Astrocyte (in vitro differentiated cells and primary cell): ENCODE measurements around the gene LRRC73. TPM values are rescaled to one million over a fixed set of nuclear protein-coding genes. Genes with fewer than 3 reads are reported as not detected.
A peak's percentile ranks its signal among the peaks of the same experiment; 100 is the strongest.

ENCODE experiments used
- DNase-seq: peaks from one replicate; pipeline ENCODE4 v3.0.0-alpha.2; 2010; ENCODE audit warnings: low read depth
- FAIRE-seq: peaks from 2 replicates; lab custom pipeline; 2011; peaks lifted over from hg19 to GRCh38; lab: Jason Lieb, UNC
- H2AFZ ChIP-seq: 2 replicates; pipeline ENCODE4 v1.6.0; 2012; ENCODE audit warnings: low read depth, low read length, inconsistent platforms
- H3K27ac ChIP-seq: 2 replicates; pipeline ENCODE4 v1.5.1; 2011; ENCODE audit warnings: low read depth, low read length, inconsistent platforms
- H3K27me3 ChIP-seq: 2 replicates; pipeline ENCODE4 v1.6.0; 2011; ENCODE audit warnings: low read length, inconsistent platforms; ENCODE audit not compliant: insufficient read depth
- H3K36me3 ChIP-seq: 2 replicates; pipeline ENCODE4 v1.5.1; 2011; ENCODE audit warnings: low read length, inconsistent platforms; ENCODE audit not compliant: insufficient read depth
- H3K4me1 ChIP-seq: 2 replicates; pipeline ENCODE4 v1.5.1; 2011; ENCODE audit warnings: low read length, inconsistent platforms; ENCODE audit not compliant: insufficient read depth
- H3K4me2 ChIP-seq: 2 replicates; pipeline ENCODE4 v1.6.0; 2012; ENCODE audit warnings: low read length, inconsistent platforms
- H3K4me3 ChIP-seq: 2 replicates; pipeline ENCODE4 v1.5.1; 2011; ENCODE audit warnings: low read depth, mild to moderate bottlenecking, low read length, inconsistent platforms; ENCODE audit not compliant: insufficient read depth
- H3K79me2 ChIP-seq: 2 replicates; pipeline ENCODE4 v1.6.0; 2012; ENCODE audit warnings: mild to moderate bottlenecking, low read length, inconsistent platforms; ENCODE audit not compliant: insufficient read depth
- H3K9ac ChIP-seq: 2 replicates; pipeline ENCODE4 v1.6.0; 2012; ENCODE audit warnings: mild to moderate bottlenecking, low read length, inconsistent platforms
- H3K9me3 ChIP-seq: 2 replicates; pipeline ENCODE4 v1.5.1; 2012; ENCODE audit warnings: low read depth, mild to moderate bottlenecking, low read length, inconsistent platforms; ENCODE audit not compliant: insufficient read depth
- H4K20me1 ChIP-seq: 2 replicates; pipeline ENCODE4 v1.6.0; 2012; ENCODE audit warnings: low read length, inconsistent platforms; ENCODE audit not compliant: insufficient read depth
- H3K27ac Mint-ChIP-seq: one replicate; pipeline ENCODE4 v1.8.0; 2021; ENCODE audit warnings: mild to moderate bottlenecking, mixed read lengths; ENCODE audit not compliant: unreplicated experiment
- H3K27me3 Mint-ChIP-seq: one replicate; pipeline ENCODE4 v1.8.0; 2021; ENCODE audit warnings: low read depth, mixed read lengths; ENCODE audit not compliant: unreplicated experiment
- H3K36me3 Mint-ChIP-seq: one replicate; pipeline ENCODE4 v1.8.0; 2021; ENCODE audit warnings: low read depth, mixed read lengths; ENCODE audit not compliant: unreplicated experiment
- H3K4me1 Mint-ChIP-seq: one replicate; pipeline ENCODE4 v1.8.0; 2021; ENCODE audit warnings: low read depth, mixed read lengths; ENCODE audit not compliant: unreplicated experiment
- H3K4me3 Mint-ChIP-seq: one replicate; pipeline ENCODE4 v1.8.0; 2021; ENCODE audit warnings: mild to moderate bottlenecking, moderate library complexity, mixed read lengths; ENCODE audit not compliant: unreplicated experiment
- H3K9me3 Mint-ChIP-seq: one replicate; pipeline ENCODE4 v1.8.0; 2021; ENCODE audit warnings: mild to moderate bottlenecking, mixed read lengths; ENCODE audit not compliant: unreplicated experiment
- EZH2 ChIP-seq: IDR thresholded peaks from 2 replicates; pipeline ENCODE4 v1.6.1; 2012; ENCODE audit warnings: mild to moderate bottlenecking, low read length, inconsistent platforms; ENCODE audit not compliant: insufficient read depth
- total RNA-seq: library from RNA; stranded (reverse); gene quantifications from 2 replicates; pipeline ENCODE4 v1.2.1, GENCODE V29; 2021
- TF ChIP-seq, protein P1 (sequence below): IDR thresholded peaks from 2 replicates; pipeline ENCODE4 v1.5.1; 2011; ENCODE audit warnings: low read depth, mild to moderate bottlenecking, inconsistent platforms, low read length, moderate library complexity; ENCODE audit not compliant: insufficient read depth

The LRRC73 gene
- total RNA-seq, 1 donor from 2014 or later = 0.30 TPM

DNA sequence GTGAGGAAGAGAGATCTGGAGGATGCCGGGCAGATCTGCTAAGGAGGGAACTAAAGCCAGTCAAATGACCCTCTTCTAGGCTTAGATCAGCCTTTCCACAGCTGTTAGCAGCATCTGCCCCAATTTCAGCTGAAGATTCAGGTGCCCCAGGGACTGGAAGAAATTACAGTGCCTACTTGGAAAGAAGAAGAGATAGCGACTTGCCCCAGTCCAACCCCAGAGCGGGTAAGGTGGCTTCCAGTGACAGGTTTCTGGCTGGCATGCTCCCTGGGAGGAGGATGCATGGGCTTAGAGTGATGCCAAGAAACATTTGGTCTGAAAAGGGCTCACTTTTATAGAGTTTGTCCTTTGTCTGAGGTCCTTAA lies 32.2 kb downstream of the LRRC73 start:
- Mint-ChIP-seq H3K27ac (peak overlapping the region; percentile 92), H3K36me3 (no peaks in the 10 kb centered on the region), H3K27me3 (no peaks in the 10 kb centered on the region), H3K4me3 (peak overlapping the region; percentile 95), H3K9me3 (no peaks in the 10 kb centered on the region), H3K4me1 (peaks cover 20% of the 10 kb centered on the region)
- Histone ChIP-seq H3K9me3 (no peaks in the 10 kb centered on the region), H3K9ac (peak overlapping the region; percentile 94), H3K4me3 (peak overlapping the region; percentile 74), H3K36me3 (no peaks in the 10 kb centered on the region), H4K20me1 (peaks cover 13% of the 10 kb centered on the region), H3K4me2 (peak overlapping the region; percentile 93), H3K79me2 (peaks cover 47% of the 10 kb centered on the region), H3K4me1 (peaks cover 13% of the 10 kb centered on the region), H2AFZ (peak overlapping the region; percentile 35), H3K27ac (peak overlapping the region; percentile 71), H3K27me3 (no peaks in the 10 kb centered on the region)
- DNase-seq (no peak), FAIRE-seq (no peak)
- TF ChIP-seq EZH2 = no peak
- TF ChIP-seq, protein P1, sequence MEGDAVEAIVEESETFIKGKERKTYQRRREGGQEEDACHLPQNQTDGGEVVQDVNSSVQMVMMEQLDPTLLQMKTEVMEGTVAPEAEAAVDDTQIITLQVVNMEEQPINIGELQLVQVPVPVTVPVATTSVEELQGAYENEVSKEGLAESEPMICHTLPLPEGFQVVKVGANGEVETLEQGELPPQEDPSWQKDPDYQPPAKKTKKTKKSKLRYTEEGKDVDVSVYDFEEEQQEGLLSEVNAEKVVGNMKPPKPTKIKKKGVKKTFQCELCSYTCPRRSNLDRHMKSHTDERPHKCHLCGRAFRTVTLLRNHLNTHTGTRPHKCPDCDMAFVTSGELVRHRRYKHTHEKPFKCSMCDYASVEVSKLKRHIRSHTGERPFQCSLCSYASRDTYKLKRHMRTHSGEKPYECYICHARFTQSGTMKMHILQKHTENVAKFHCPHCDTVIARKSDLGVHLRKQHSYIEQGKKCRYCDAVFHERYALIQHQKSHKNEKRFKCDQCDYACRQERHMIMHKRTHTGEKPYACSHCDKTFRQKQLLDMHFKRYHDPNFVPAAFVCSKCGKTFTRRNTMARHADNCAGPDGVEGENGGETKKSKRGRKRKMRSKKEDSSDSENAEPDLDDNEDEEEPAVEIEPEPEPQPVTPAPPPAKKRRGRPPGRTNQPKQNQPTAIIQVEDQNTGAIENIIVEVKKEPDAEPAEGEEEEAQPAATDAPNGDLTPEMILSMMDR = no peak

- H3K27me3 Mint-ChIP-seq = peaks cover 1% of the 10 kb centered on the region
- no peak for TF ChIP-seq EZH2
- TF ChIP-seq, protein P1 = no peak
- FAIRE-seq = no peak
Observed at GRCh38 chr6:43477235-43478007, 32.7 kb downstream of the LRRC73 start, which contains the start of gene TJAP1. TSS of gene TJAP1 (plus strand) at chr6:43477570. CDS start at chr6:43499002, 21,432 bp downstream.

DNA sequence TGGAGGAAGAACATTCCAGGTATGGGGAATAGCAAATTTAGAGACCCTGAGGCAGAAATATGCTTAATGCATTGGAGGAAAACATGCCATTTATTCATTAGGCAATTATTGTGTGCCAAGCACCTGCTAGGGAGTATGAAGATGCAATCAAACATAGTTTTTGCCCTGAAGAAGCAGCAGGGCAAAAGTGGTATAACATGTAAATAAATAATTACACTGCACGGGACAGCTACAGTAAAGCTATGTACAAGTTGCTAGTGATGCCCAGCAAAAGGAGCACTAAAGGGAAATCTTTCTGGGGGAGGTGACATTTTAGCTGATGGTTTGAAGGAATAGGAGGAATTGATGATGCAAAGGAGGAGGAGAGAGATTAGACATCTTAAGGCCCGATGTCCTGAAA lies 33.4 kb downstream of the LRRC73 start:
- peaks cover 13% of the 10 kb centered on the region for H3K4me1 ChIP-seq
- Mint-ChIP-seq H3K36me3 (no peaks in the 10 kb centered on the region), H3K27ac (peak overlapping the region; percentile 92), H3K4me3 (peak overlapping the region; percentile 95), H3K27me3 (peaks cover 2% of the 10 kb centered on the region), H3K4me1 (peaks cover 15% of the 10 kb centered on the region), H3K9me3 (no peaks in the 10 kb centered on the region)
- no peaks in the 10 kb centered on the region for H3K36me3 ChIP-seq
- peak overlapping the region; percentile 94 for H3K9ac ChIP-seq
- H4K20me1 ChIP-seq = peaks cover 2% of the 10 kb centered on the region
- H3K9me3 ChIP-seq = no peaks in the 10 kb centered on the region
- peak overlapping the region; percentile 93 for H3K4me2 ChIP-seq
- FAIRE-seq (no peak), DNase-seq (no peak)
- H3K27me3 ChIP-seq = peaks cover under 1% of the 10 kb centered on the region
- peaks cover 36% of the 10 kb centered on the region for H3K79me2 ChIP-seq
- peak overlapping the region; percentile 74 for H3K4me3 ChIP-seq
- TF ChIP-seq, protein P1 = no peak
- no peak for TF ChIP-seq EZH2
- peak overlapping the region; percentile 3 for H3K27ac ChIP-seq
- peak overlapping the region; percentile 86 for H2AFZ ChIP-seq

More at GRCh38 chr6:43477235-43478007, 32.7 kb downstream of the LRRC73 start, which contains the start of gene TJAP1:
- Mint-ChIP-seq H3K36me3 (no peaks in the 10 kb centered on the region), H3K4me1 (peaks cover 20% of the 10 kb centered on the region), H3K4me3 (peak within 1 kb of the TSS; percentile 95), H3K9me3 (no peaks in the 10 kb centered on the region), H3K27ac (peak within 1 kb of the TSS; percentile 92)
- H3K4me3 ChIP-seq = peak within 1 kb of the TSS; percentile 74
- H2AFZ ChIP-seq = peak within 1 kb of the TSS; percentile 86
- H3K27me3 ChIP-seq = no peaks in the 10 kb centered on the region
- peaks cover 8% of the 10 kb centered on the region for H4K20me1 ChIP-seq
- H3K79me2 ChIP-seq = peaks cover 42% of the 10 kb centered on the region
- peak within 1 kb of the TSS; percentile 93 for H3K4me2 ChIP-seq
- H3K27ac ChIP-seq = peak within 1 kb of the TSS; percentile 71
- DNase-seq = peak; percentile 75
- H3K4me1 ChIP-seq = peaks cover 13% of the 10 kb centered on the region
- no peaks in the 10 kb centered on the region for H3K9me3 ChIP-seq
- no peaks in the 10 kb centered on the region for H3K36me3 ChIP-seq
- peak within 1 kb of the TSS; percentile 94 for H3K9ac ChIP-seq
